ENCODE measurements around the gene LPCAT1. TPM values are rescaled to one million over a fixed set of nuclear protein-coding genes. Genes with fewer than 3 reads are reported as not detected.
A peak's percentile ranks its signal among the peaks of the same experiment; 100 is the strongest.

The LPCAT1 gene
- total and polyA plus RNA-seq, 2 experiments from 2014 or later = 44.1 to 56.0 TPM

DNA sequence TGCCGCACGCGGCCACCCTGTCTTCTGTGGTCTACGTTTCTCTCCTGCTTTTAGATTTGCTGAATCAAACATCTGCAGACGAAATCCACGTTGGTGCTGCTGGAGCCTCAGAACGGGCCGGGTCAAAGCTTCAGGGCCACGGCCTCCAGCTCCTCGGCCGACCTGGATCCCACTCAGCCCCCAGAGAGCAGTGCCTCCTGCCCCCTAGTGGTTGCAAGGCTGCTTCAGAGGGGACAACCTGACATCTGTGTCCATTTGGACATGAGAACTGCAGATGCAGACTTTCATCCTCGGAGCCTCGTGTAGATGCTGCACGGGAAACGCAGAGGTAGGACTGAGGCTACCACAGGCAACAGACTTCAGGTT lies 55.5 kb downstream of the LPCAT1 start:
- Histone ChIP-seq H3K36me3 (replicated peaks; ENCODE audit: insufficient read depth, low read depth) (no peaks in the 10 kb centered on the region), H3K27me3 (no peaks in the 10 kb centered on the region), H3K4me1 (ENCODE audit: insufficient read depth) (no peaks in the 10 kb centered on the region), H4K20me1 (ENCODE audit: insufficient read depth, poor library complexity, severe bottlenecking) (no peaks in the 10 kb centered on the region), H3K9me2 (replicated peaks; ENCODE audit: insufficient read depth) (no peaks in the 10 kb centered on the region), H2AFZ (no peak overlapping the region), H3K27ac (no peak overlapping the region), H3K9me3 (ENCODE audit: low read depth) (no peaks in the 10 kb centered on the region), H3K79me2 (no peaks in the 10 kb centered on the region), H3K4me3 (no peak overlapping the region), H3K4me2 (no peak overlapping the region)
- peak; percentile 46 for DNase-seq (ENCODE audit: low spot score)
- 81% methylated on average over 15 of the region's 15 CpGs for WGBS (ENCODE audit: low lambda C conversion rate, missing lambda C conversion rate)
- TF ChIP-seq CTCF (IDR thresholded peaks at IDR 0.05; ENCODE audit: poor library complexity) (peak; percentile 53), EZH2 (IDR thresholded peaks at IDR 0.05; ENCODE audit: borderline replicate concordance) (no peak), EZH2phosphoT487 (IDR thresholded peaks at IDR 0.05; ENCODE audit: low read depth, severe bottlenecking, unreplicated experiment) (no peak)

GRCh38 chr5:1467341-1468246 lies 56.2 kb downstream of the LPCAT1 start:
- TF ChIP-seq EZH2phosphoT487 (IDR thresholded peaks at IDR 0.05; ENCODE audit: low read depth, severe bottlenecking, unreplicated experiment) = no peak
- no peak for TF ChIP-seq CTCF (IDR thresholded peaks at IDR 0.05; ENCODE audit: poor library complexity)
- WGBS (ENCODE audit: low lambda C conversion rate, missing lambda C conversion rate) = 94% methylated on average over 34 of the region's 51 CpGs
- H3K4me1 ChIP-seq (ENCODE audit: insufficient read depth) = no peaks in the 10 kb centered on the region

GRCh38 chr5:1466631-1467265 lies 57.0 kb downstream of the LPCAT1 start:
- H3K36me3 ChIP-seq (replicated peaks; ENCODE audit: insufficient read depth, low read depth) = no peaks in the 10 kb centered on the region
- H3K4me1 ChIP-seq (ENCODE audit: insufficient read depth) = no peaks in the 10 kb centered on the region

More at GRCh38 chr5:1467341-1468246, 56.2 kb downstream of the LPCAT1 start:
- H3K27me3 ChIP-seq = no peaks in the 10 kb centered on the region
- no peaks in the 10 kb centered on the region for H3K9me2 ChIP-seq (replicated peaks; ENCODE audit: insufficient read depth)
- H3K4me3 ChIP-seq = no peak overlapping the region
- H3K27ac ChIP-seq = no peak overlapping the region
- no peaks in the 10 kb centered on the region for H3K36me3 ChIP-seq (replicated peaks; ENCODE audit: insufficient read depth, low read depth)
- no peaks in the 10 kb centered on the region for H4K20me1 ChIP-seq (ENCODE audit: insufficient read depth, poor library complexity, severe bottlenecking)
- no peak for DNase-seq (ENCODE audit: low spot score)
- H3K79me2 ChIP-seq = no peaks in the 10 kb centered on the region
- no peaks in the 10 kb centered on the region for H3K9me3 ChIP-seq (ENCODE audit: low read depth)
- no peak overlapping the region for H3K4me2 ChIP-seq
- no peak overlapping the region for H2AFZ ChIP-seq

More at GRCh38 chr5:1466631-1467265, 57.0 kb downstream of the LPCAT1 start:
- WGBS (ENCODE audit: low lambda C conversion rate, missing lambda C conversion rate) = 98% methylated on average over 37 of the region's 37 CpGs
- no peaks in the 10 kb centered on the region for H4K20me1 ChIP-seq (ENCODE audit: insufficient read depth, poor library complexity, severe bottlenecking)
- DNase-seq (ENCODE audit: low spot score) = no peak
- no peak overlapping the region for H3K4me3 ChIP-seq
- no peaks in the 10 kb centered on the region for H3K9me3 ChIP-seq (ENCODE audit: low read depth)
- TF ChIP-seq CTCF (IDR thresholded peaks at IDR 0.05; ENCODE audit: poor library complexity) = no peak
- TF ChIP-seq EZH2 (IDR thresholded peaks at IDR 0.05; ENCODE audit: borderline replicate concordance) = no peak
- no peak for TF ChIP-seq EZH2phosphoT487 (IDR thresholded peaks at IDR 0.05; ENCODE audit: low read depth, severe bottlenecking, unreplicated experiment)
- no peaks in the 10 kb centered on the region for H3K27me3 ChIP-seq
- no peak overlapping the region for H2AFZ ChIP-seq
- no peak overlapping the region for H3K27ac ChIP-seq
- H3K4me2 ChIP-seq = no peak overlapping the region
- no peaks in the 10 kb centered on the region for H3K79me2 ChIP-seq
- H3K9me2 ChIP-seq (replicated peaks; ENCODE audit: insufficient read depth) = no peaks in the 10 kb centered on the region
